ENCODE results near the gene TAF6.

The TAF6 gene

DNA sequence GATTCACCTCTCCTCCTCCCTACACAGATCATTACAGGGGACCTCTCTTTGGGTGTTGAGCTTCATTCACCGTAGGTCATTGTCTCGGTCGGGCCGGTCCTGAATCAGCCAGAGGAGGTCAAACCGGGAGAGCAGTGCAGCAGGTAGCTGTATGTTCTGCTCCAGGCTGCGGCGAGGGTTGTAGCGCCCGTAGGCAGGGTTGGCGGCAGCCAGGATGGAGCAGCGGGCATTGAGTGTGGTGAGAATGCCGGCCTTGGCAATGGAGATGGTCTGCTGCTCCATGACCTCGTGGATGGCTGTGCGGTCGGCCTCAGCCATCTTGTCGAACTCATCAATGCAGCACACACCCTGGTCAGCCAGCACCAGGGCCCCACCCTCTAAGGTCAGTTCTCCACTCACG, 23.5 kb downstream of the TAF6 start:
- no peaks in the 10 kb centered on the region for H3K27me3 ChIP-seq (ENCODE audit: insufficient read depth, poor library complexity, severe bottlenecking)
- no peak overlapping the region for H3K4me3 ChIP-seq (replicated peaks; ENCODE audit: insufficient read depth, low read length)
- no peak overlapping the region for H3K27ac ChIP-seq (replicated peaks)
- TF ChIP-seq GABPA (IDR thresholded peaks at IDR 0.05; ENCODE audit: low read depth) (no peak), SPI1 (IDR thresholded peaks at IDR 0.05; ENCODE audit: borderline replicate concordance, low read depth) (no peak), POLR2AphosphoS5 (IDR thresholded peaks at IDR 0.05; ENCODE audit: low read depth) (no peak)
- TF ChIP-seq, protein P1, sequence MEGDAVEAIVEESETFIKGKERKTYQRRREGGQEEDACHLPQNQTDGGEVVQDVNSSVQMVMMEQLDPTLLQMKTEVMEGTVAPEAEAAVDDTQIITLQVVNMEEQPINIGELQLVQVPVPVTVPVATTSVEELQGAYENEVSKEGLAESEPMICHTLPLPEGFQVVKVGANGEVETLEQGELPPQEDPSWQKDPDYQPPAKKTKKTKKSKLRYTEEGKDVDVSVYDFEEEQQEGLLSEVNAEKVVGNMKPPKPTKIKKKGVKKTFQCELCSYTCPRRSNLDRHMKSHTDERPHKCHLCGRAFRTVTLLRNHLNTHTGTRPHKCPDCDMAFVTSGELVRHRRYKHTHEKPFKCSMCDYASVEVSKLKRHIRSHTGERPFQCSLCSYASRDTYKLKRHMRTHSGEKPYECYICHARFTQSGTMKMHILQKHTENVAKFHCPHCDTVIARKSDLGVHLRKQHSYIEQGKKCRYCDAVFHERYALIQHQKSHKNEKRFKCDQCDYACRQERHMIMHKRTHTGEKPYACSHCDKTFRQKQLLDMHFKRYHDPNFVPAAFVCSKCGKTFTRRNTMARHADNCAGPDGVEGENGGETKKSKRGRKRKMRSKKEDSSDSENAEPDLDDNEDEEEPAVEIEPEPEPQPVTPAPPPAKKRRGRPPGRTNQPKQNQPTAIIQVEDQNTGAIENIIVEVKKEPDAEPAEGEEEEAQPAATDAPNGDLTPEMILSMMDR (IDR thresholded peaks at IDR 0.05; ENCODE audit: insufficient read depth, low read length) = no peak
- TF ChIP-seq, protein P2, sequence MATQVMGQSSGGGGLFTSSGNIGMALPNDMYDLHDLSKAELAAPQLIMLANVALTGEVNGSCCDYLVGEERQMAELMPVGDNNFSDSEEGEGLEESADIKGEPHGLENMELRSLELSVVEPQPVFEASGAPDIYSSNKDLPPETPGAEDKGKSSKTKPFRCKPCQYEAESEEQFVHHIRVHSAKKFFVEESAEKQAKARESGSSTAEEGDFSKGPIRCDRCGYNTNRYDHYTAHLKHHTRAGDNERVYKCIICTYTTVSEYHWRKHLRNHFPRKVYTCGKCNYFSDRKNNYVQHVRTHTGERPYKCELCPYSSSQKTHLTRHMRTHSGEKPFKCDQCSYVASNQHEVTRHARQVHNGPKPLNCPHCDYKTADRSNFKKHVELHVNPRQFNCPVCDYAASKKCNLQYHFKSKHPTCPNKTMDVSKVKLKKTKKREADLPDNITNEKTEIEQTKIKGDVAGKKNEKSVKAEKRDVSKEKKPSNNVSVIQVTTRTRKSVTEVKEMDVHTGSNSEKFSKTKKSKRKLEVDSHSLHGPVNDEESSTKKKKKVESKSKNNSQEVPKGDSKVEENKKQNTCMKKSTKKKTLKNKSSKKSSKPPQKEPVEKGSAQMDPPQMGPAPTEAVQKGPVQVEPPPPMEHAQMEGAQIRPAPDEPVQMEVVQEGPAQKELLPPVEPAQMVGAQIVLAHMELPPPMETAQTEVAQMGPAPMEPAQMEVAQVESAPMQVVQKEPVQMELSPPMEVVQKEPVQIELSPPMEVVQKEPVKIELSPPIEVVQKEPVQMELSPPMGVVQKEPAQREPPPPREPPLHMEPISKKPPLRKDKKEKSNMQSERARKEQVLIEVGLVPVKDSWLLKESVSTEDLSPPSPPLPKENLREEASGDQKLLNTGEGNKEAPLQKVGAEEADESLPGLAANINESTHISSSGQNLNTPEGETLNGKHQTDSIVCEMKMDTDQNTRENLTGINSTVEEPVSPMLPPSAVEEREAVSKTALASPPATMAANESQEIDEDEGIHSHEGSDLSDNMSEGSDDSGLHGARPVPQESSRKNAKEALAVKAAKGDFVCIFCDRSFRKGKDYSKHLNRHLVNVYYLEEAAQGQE (IDR thresholded peaks at IDR 0.05; ENCODE audit: insufficient replicate concordance, low read depth) = no peak
- DNase-seq (ENCODE audit: low read depth in 1 of 2, low spot score in 1 of 2) = no peak

DNA sequence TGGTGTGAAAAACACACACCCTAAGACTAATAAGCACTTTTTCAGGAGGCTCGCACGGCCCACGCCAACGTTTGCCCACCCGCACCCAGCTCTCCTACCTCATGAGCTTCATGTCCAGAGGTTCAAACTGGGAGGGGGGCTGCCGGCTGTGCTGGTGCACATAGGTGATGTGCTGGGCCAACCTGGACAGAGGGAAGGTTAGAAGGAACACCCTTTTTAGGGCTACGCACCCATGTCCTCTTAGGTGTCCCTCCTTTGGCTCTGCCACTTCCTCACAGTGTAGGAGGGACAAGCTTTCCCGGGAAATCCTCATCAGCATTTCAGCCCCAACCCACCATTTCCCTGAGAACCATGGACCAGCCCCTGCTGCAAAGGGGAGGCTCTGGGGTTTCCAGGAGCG, 23.9 kb downstream of the TAF6 start:
- H3K4me3 ChIP-seq (replicated peaks; ENCODE audit: insufficient read depth, low read length) = no peak overlapping the region
- no peaks in the 10 kb centered on the region for H3K27me3 ChIP-seq (ENCODE audit: insufficient read depth, poor library complexity, severe bottlenecking)
- H3K27ac ChIP-seq (replicated peaks) = no peak overlapping the region
- TF ChIP-seq POLR2AphosphoS5 (IDR thresholded peaks at IDR 0.05; ENCODE audit: low read depth) (peak; percentile 69), SPI1 (IDR thresholded peaks at IDR 0.05; ENCODE audit: borderline replicate concordance, low read depth) (no peak)
- TF ChIP-seq, protein P1 (IDR thresholded peaks at IDR 0.05; ENCODE audit: insufficient read depth, low read length) = no peak
- DNase-seq (ENCODE audit: low read depth in 1 of 2, low spot score in 1 of 2) = peak in 1 of 2 experiments; percentile 40

DNA sequence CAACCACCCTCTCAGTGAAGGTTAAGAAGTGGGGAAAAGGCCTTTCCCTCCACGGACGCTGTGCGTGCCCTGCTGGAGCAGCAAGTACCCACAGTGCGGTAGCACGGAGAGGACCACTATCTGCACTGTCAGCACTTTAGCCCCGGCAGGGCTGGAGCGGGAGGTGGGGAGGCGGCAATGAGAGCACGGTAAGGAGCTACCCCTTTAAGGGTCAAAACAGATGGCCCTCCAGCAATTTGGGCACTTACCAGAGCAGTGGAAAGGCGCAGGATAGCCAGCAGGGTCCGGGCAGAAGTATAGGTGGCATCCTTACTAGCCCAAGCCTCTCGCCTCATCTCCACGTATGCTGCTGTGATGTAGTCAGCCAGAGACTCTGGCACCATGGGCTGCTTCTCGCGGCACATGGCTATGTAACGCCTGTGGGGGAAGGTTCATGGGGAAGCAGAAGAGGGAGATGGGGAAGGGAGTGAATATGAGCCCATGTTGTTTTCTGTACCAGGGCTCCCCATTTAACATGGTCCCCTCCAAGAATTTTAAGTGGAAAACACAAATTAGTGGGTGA, 25.2 kb downstream of the TAF6 start:
- peak in 1 of 2 experiments; percentile 43 for DNase-seq (ENCODE audit: low read depth in 1 of 2, low spot score in 1 of 2)
- no peak overlapping the region for H3K27ac ChIP-seq (replicated peaks)
- TF ChIP-seq GABPA (IDR thresholded peaks at IDR 0.05; ENCODE audit: low read depth) (no peak), POLR2AphosphoS5 (IDR thresholded peaks at IDR 0.05; ENCODE audit: low read depth) (no peak; the same call in 1 of the 2 replicates), SPI1 (IDR thresholded peaks at IDR 0.05; ENCODE audit: borderline replicate concordance, low read depth) (no peak)
- TF ChIP-seq, protein P2 (IDR thresholded peaks at IDR 0.05; ENCODE audit: insufficient replicate concordance, low read depth) = no peak
- TF ChIP-seq, protein P1 (IDR thresholded peaks at IDR 0.05; ENCODE audit: insufficient read depth, low read length) = no peak
- H3K4me3 ChIP-seq (replicated peaks; ENCODE audit: insufficient read depth, low read length) = no peak overlapping the region
- no peaks in the 10 kb centered on the region for H3K27me3 ChIP-seq (ENCODE audit: insufficient read depth, poor library complexity, severe bottlenecking)

DNA sequence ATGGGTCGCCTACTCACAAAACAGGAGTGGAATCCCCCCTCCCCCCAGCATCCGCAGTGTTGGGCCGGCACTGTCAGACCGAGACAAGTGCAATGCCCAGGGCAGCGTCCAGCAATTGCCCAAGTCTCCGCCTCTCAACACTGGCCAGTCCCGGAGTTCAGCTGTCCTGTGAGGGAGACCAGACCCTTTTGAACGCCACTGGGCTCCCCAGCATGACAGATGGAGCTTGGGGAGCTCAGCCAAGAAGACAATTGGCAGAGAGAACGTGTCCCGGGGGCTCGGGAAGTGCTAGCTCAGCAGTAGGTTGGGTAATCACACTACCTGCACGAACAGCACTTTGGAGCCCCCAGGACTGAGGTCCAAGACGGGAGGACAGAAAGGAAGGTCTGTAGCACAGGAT, 25.7 kb downstream of the TAF6 start:
- Histone ChIP-seq H3K4me3 (replicated peaks; ENCODE audit: insufficient read depth, low read length) (no peak overlapping the region), H3K27me3 (ENCODE audit: insufficient read depth, poor library complexity, severe bottlenecking) (no peaks in the 10 kb centered on the region), H3K27ac (replicated peaks) (no peak overlapping the region)
- peak in 1 of 2 experiments; percentile 46 for DNase-seq (ENCODE audit: low read depth in 1 of 2, low spot score in 1 of 2)
- TF ChIP-seq, protein P2 (IDR thresholded peaks at IDR 0.05; ENCODE audit: insufficient replicate concordance, low read depth) = no peak
- TF ChIP-seq SPI1 (IDR thresholded peaks at IDR 0.05; ENCODE audit: borderline replicate concordance, low read depth) (no peak), POLR2AphosphoS5 (IDR thresholded peaks at IDR 0.05; ENCODE audit: low read depth) (0 out of 2 replicates have a peak, but pooled peaks have one; percentile 8)

Measured in HL-60 (cell line).